ENCODE results near the gene SOWAHA.

GRCh38 chr5:132825834-132826391 is 12.8 kb downstream of the SOWAHA start:
- no peak for TF ChIP-seq CTCF (IDR thresholded peaks at IDR 0.05)
- TF ChIP-seq POLR2A (IDR thresholded peaks at IDR 0.05): no peak

Data from ovary (tissue), 3 donors.